Measurements from ENCODE around the gene SLFN11. TPM values are rescaled to one million over a fixed set of nuclear protein-coding genes. Genes with fewer than 3 reads are reported as not detected.
A peak's percentile ranks its signal among the peaks of the same experiment; 100 is the strongest.

SLFN11 gene
- total RNA-seq, 4 donors from 2014 or later = 1.4 to 12.4 (median 10.1) TPM

GRCh38 chr17:35352284-35352683, 21.1 kb downstream of the SLFN11 start:
- TF ChIP-seq POLR2A (IDR thresholded peaks at IDR 0.05) (no peak), CTCF (IDR thresholded peaks at IDR 0.05) (no peak)
- Histone ChIP-seq H3K9me3 (no peaks in the 10 kb centered on the region), H3K4me3 (no peak overlapping the region), H3K27ac (no peak overlapping the region), H3K4me1 (no peaks in the 10 kb centered on the region), H3K36me3 (peaks cover 0 to 22% (median 0%) of the 10 kb centered on the region in 3 donors), H3K27me3 (no peaks in the 10 kb centered on the region)
- 86 to 87% methylated on average over 6 of the region's 6 CpGs for WGBS, 2 donors
- DNase-seq = no peak
- intact Hi-C loops (cut with DNase I) = no loop called here

- Histone ChIP-seq H3K9me3 (no peaks in the 10 kb centered on the region), H3K27ac (no peak overlapping the region), H3K4me1 (peaks cover 3 to 17% (median 8%) of the 10 kb centered on the region in 3 donors), H3K27me3 (no peaks in the 10 kb centered on the region), H3K36me3 (peaks cover 0 to 18% (median 0%) of the 10 kb centered on the region in 3 donors), H3K4me3 (no peak overlapping the region)
- TF ChIP-seq CTCF (IDR thresholded peaks at IDR 0.05) (no peak), POLR2A (IDR thresholded peaks at IDR 0.05) (no peak)
- WGBS, 2 donors = 67 to 73% methylated on average over 1 of the region's 1 CpG
- intact Hi-C loops (cut with DNase I) = no loop called here
- DNase-seq = no peak
Observed at GRCh38 chr17:35350493-35350892, 22.9 kb downstream of the SLFN11 start.

- 7 to 11% methylated on average over 39 of the region's 40 CpGs for WGBS, 2 donors
Observed at GRCh38 chr17:35345926-35346771, 27.3 kb downstream of the SLFN11 start.

GRCh38 chr17:35345445-35345925, 27.9 kb downstream of the SLFN11 start:
- TF ChIP-seq CTCF (IDR thresholded peaks at IDR 0.05) = no peak
- TF ChIP-seq POLR2A (IDR thresholded peaks at IDR 0.05) = no peak
- 43 to 67% methylated on average over 7 to 15 of the region's 25 CpGs for WGBS, 2 donors
- intact Hi-C loops (cut with DNase I) = no loop called here
- Histone ChIP-seq H3K27me3 (peaks cover 0 to 19% (median 0%) of the 10 kb centered on the region in 4 donors), H3K27ac (peak overlapping the region; percentile 25 to 79 (median 74)), H3K36me3 (no peaks in the 10 kb centered on the region), H3K4me1 (peaks cover 3 to 23% (median 8%) of the 10 kb centered on the region in 3 donors), H3K9me3 (peaks cover 0 to 9% (median 0%) of the 10 kb centered on the region in 3 donors), H3K4me3 (peak overlapping the region; percentile 28 to 65 (median 50))
- DNase-seq = no peak

More at GRCh38 chr17:35345926-35346771, 27.3 kb downstream of the SLFN11 start:
- intact Hi-C loops (cut with DNase I) = no loop called here
- peaks cover 0 to 7% (median 0%) of the 10 kb centered on the region in 3 donors for H3K9me3 ChIP-seq
- no peaks in the 10 kb centered on the region for H3K36me3 ChIP-seq
- no peak for DNase-seq
- H3K27ac ChIP-seq = peak overlapping the region; percentile 25 to 79 (median 74)
- TF ChIP-seq POLR2A (IDR thresholded peaks at IDR 0.05) (no peak), CTCF (IDR thresholded peaks at IDR 0.05) (peak in 1 of 6 experiments; percentile 12)
- H3K27me3 ChIP-seq = peaks cover 0 to 16% (median 0%) of the 10 kb centered on the region in 4 donors
- H3K4me3 ChIP-seq = peak overlapping the region; percentile 28 to 65 (median 50)
- peaks cover 3 to 23% (median 8%) of the 10 kb centered on the region in 3 donors for H3K4me1 ChIP-seq

GRCh38 chr17:35344262-35344661, 29.2 kb downstream of the SLFN11 start:
- WGBS, 2 donors = 85 to 88% methylated on average over 1 to 3 of the region's 3 CpGs

More at GRCh38 chr17:35344262-35344661, 29.2 kb downstream of the SLFN11 start:
- Histone ChIP-seq H3K27ac (no peak overlapping the region), H3K36me3 (no peaks in the 10 kb centered on the region), H3K4me3 (no peak overlapping the region), H3K9me3 (peaks cover 0 to 9% (median 0%) of the 10 kb centered on the region in 3 donors), H3K27me3 (peaks cover 0 to 19% (median 0%) of the 10 kb centered on the region in 4 donors), H3K4me1 (peaks cover 3 to 23% (median 8%) of the 10 kb centered on the region in 3 donors)
- TF ChIP-seq CTCF (IDR thresholded peaks at IDR 0.05) (no peak), POLR2A (IDR thresholded peaks at IDR 0.05) (no peak)
- no peak for DNase-seq
- intact Hi-C loops (cut with DNase I) = no loop called here
